HUES6 (cell line): Measurements from ENCODE around the gene AOPEP.

Source experiments
- H3K27ac ChIP-seq: 2 replicates; pipeline ENCODE4 v1.7.0; 2013; ENCODE audit warnings: low read depth, mild to moderate bottlenecking, low read length, inconsistent platforms
- H3K27me3 ChIP-seq: 2 replicates; pipeline ENCODE4 v1.6.1; 2013; ENCODE audit warnings: low read length; ENCODE audit not compliant: control insufficient read depth, insufficient read depth
- H3K36me3 ChIP-seq: 2 replicates; pipeline ENCODE4 v1.6.1; 2013; ENCODE audit warnings: low read length; ENCODE audit not compliant: control insufficient read depth, insufficient read depth
- H3K4me1 ChIP-seq: 2 replicates; pipeline ENCODE4 v1.6.1; 2013; ENCODE audit warnings: low read length; ENCODE audit not compliant: control insufficient read depth, insufficient read depth
- H3K4me3 ChIP-seq: 2 replicates; pipeline ENCODE4 v1.5.1; 2013; ENCODE audit warnings: low read depth, low read length
- H3K9ac ChIP-seq: one replicate; pipeline ENCODE4 v1.6.1; 2013; ENCODE audit warnings: mild to moderate bottlenecking, low read length
- H3K9me3 ChIP-seq: 2 replicates; pipeline ENCODE4 v1.6.1; 2013; ENCODE audit warnings: low read depth, low read length; ENCODE audit not compliant: control insufficient read depth, insufficient read depth

The AOPEP gene

GRCh38 chr9:94741866-94742265 lies 15.4 kb downstream of the AOPEP start:
- H3K4me1 ChIP-seq = no peaks in the 10 kb centered on the region; the same call in 1 of the 2 replicates
- H3K9ac ChIP-seq = no peak overlapping the region
- H3K4me3 ChIP-seq = no peak overlapping the region
- H3K27me3 ChIP-seq = no peaks in the 10 kb centered on the region
- no peaks in the 10 kb centered on the region for H3K9me3 ChIP-seq
- no peak overlapping the region for H3K27ac ChIP-seq
- H3K36me3 ChIP-seq = no peaks in the 10 kb centered on the region

DNA sequence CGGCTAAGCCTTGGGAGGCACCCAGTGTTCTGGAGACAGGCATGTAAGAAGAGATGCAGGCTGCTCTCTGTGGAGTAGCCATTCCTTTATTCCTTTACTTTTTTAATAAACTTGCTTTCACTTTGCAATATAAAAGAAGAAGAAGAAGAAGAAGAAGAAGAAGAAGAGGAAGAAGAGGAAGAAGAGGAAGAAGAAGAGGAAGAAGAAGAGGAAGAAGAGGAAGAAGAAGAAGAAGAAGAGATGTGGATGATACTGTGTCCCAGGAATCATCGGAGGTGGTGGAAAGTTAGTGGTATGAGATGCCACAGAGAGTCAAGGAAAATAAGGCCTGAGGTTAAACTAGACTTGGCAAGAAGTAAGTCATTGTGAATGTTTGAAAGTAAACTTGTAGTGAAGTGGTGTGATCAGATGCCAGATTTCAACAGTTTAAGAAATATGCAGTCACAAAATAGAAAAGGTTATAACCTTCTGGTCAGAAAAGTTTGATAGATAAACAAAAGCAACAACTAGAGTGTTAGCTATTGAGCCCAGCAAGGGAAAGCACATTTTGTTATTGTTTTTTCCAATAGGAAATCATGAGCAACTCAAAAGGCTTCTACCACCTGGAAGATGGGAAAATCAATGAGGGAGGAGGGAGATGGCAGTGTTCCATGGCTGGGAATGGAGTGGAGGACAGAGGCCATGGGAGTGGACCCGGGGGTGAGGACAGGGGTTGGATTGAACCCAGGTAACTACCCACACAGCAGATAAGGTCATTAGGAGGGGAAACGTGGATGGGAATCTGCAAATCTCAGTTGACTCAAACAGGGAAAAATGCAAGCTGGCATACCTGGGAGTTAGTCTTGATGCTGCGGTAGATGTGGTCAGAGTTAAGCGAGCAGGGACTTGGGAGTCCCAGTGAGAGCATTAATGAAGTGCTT lies 16.8 kb downstream of the AOPEP start:
- no peak overlapping the region for H3K9ac ChIP-seq
- H3K27me3 ChIP-seq = no peaks in the 10 kb centered on the region
- no peaks in the 10 kb centered on the region for H3K9me3 ChIP-seq
- no peak overlapping the region for H3K4me3 ChIP-seq
- no peak overlapping the region for H3K27ac ChIP-seq
- H3K4me1 ChIP-seq = no peaks in the 10 kb centered on the region; the same call in 1 of the 2 replicates
- no peaks in the 10 kb centered on the region for H3K36me3 ChIP-seq

- H3K9me3 ChIP-seq = peaks cover 4% of the 10 kb centered on the region; the same call in 1 of the 2 replicates
- no peaks in the 10 kb centered on the region for H3K27me3 ChIP-seq
- H3K27ac ChIP-seq = no peak overlapping the region
- no peaks in the 10 kb centered on the region; the same call in 1 of the 2 replicates for H3K4me1 ChIP-seq
- no peak overlapping the region for H3K9ac ChIP-seq
- no peak overlapping the region for H3K4me3 ChIP-seq
- H3K36me3 ChIP-seq = peaks cover 9% of the 10 kb centered on the region; the same call in 1 of the 2 replicates
These were observed 19.5 kb downstream of the AOPEP start for GRCh38 chr9:94745806-94746540.

DNA sequence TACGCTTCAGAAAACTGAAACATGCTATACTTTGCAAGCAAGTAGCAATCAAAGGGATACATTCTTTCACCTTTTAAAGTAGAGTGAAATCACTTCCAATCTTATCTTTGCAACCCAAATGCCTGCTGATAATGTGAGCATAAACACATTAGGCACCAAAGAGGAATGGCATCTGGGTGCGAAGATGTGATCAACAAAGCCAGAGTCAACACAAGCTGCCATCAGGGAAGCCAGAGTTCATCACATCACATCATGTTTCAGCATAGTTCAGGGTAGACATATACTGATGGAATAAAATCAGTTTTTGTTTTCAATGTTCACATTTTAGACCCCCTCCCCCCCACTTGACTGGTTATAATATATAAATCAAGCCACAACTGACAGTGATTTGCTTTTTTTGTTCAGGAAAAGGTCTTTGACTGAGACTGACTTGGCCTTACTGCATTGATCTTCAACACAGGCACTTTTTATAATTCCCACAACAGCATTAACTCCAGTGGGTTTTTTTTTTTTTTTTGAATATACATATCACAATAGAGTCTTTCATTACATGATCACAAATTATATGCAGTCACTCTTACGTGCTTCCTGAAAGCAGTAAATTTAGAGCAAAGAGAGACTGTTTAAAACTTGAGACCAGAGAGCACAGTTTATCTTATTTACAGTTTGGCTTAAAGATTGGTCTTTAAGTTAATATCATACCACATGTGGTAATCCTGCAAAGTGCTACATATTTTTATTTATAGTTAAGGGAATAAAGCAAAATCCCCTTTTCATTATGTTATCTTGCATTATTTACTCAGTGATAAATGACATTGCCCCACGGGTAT lies 20.3 kb downstream of the AOPEP start:
- no peak overlapping the region for H3K27ac ChIP-seq
- H3K4me1 ChIP-seq = no peaks in the 10 kb centered on the region; the same call in 1 of the 2 replicates
- H3K4me3 ChIP-seq = no peak overlapping the region
- H3K9ac ChIP-seq = no peak overlapping the region
- peaks cover 4% of the 10 kb centered on the region; the same call in 1 of the 2 replicates for H3K9me3 ChIP-seq
- H3K27me3 ChIP-seq = no peaks in the 10 kb centered on the region
- peaks cover 9% of the 10 kb centered on the region; the same call in 1 of the 2 replicates for H3K36me3 ChIP-seq

- Histone ChIP-seq H3K27me3 (no peaks in the 10 kb centered on the region), H3K27ac (no peak overlapping the region), H3K36me3 (peaks cover 6% of the 10 kb centered on the region), H3K4me1 (peaks cover 15% of the 10 kb centered on the region), H3K9me3 (no peaks in the 10 kb centered on the region), H3K9ac (no peak overlapping the region), H3K4me3 (no peak overlapping the region)
These were observed 28.5 kb downstream of the AOPEP start for GRCh38 chr9:94754976-94755475.

DNA sequence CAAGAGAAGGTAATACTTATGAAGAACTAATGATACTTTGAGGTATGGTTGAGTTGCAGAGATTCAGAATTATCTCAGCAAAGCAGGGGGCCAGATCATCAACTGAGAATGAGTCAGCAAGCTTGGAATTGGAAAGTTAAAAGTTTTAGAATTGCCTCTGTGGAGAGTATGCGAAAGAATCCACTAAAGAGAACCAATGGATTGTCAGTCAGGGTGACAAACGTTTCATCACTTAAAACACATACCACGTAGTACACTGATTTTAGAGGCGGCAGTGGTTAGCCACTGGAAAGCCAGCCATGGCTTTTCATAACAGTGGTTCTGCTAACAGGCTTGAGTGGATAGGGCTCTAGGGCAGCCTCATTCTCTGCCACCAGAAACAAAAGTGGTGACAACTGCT lies 30.7 kb downstream of the AOPEP start:
- Histone ChIP-seq H3K27me3 (no peaks in the 10 kb centered on the region), H3K9ac (no peak overlapping the region), H3K36me3 (peaks cover 16% of the 10 kb centered on the region), H3K4me3 (no peak overlapping the region), H3K4me1 (peaks cover 15% of the 10 kb centered on the region), H3K9me3 (no peaks in the 10 kb centered on the region), H3K27ac (0 out of 2 replicates have a peak overlapping the region, but pooled peaks have one; percentile 22)

GRCh38 chr9:94758031-94758430 lies 31.5 kb downstream of the AOPEP start:
- H3K9ac ChIP-seq = no peak overlapping the region
- peaks cover 15% of the 10 kb centered on the region for H3K4me1 ChIP-seq
- H3K4me3 ChIP-seq = no peak overlapping the region
- no peak overlapping the region for H3K27ac ChIP-seq
- H3K9me3 ChIP-seq = no peaks in the 10 kb centered on the region
- H3K27me3 ChIP-seq = no peaks in the 10 kb centered on the region
- peaks cover 16% of the 10 kb centered on the region for H3K36me3 ChIP-seq

DNA sequence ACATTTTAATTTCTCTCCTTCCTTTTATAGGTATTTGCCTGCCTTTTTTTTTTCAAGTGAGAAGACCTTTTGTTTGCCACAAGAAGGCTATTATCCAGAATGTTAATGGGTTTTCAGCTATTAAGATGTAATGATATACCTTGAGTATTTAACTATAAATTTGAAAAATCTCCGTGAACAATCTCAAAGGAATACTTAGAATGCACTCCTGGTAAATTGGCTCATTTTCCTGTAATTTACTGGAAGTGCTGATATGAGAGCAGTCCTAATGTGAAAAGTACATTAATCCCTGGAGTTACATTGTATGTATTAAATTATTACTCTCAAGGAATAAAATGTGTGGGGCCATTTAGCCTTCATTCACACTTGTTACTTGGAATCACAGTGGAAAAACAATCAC lies 32.4 kb downstream of the AOPEP start:
- no peak overlapping the region for H3K4me3 ChIP-seq
- H3K4me1 ChIP-seq = peaks cover 15% of the 10 kb centered on the region
- H3K36me3 ChIP-seq = peaks cover 16% of the 10 kb centered on the region
- H3K27ac ChIP-seq = no peak overlapping the region
- H3K27me3 ChIP-seq = no peaks in the 10 kb centered on the region
- H3K9me3 ChIP-seq = no peaks in the 10 kb centered on the region
- H3K9ac ChIP-seq = no peak overlapping the region

- Histone ChIP-seq H3K27me3 (no peaks in the 10 kb centered on the region), H3K4me3 (no peak overlapping the region), H3K4me1 (peaks cover 15% of the 10 kb centered on the region), H3K36me3 (peaks cover 16% of the 10 kb centered on the region), H3K9me3 (no peaks in the 10 kb centered on the region), H3K9ac (no peak overlapping the region), H3K27ac (no peak overlapping the region)
These were observed 33.5 kb downstream of the AOPEP start for GRCh38 chr9:94760010-94760409.

- H3K4me3 ChIP-seq = no peak overlapping the region
These were observed 34.2 kb downstream of the AOPEP start for GRCh38 chr9:94760660-94761059.

More at GRCh38 chr9:94760660-94761059, 34.2 kb downstream of the AOPEP start:
- Histone ChIP-seq H3K9me3 (no peaks in the 10 kb centered on the region), H3K36me3 (peaks cover 16% of the 10 kb centered on the region), H3K27ac (no peak overlapping the region), H3K27me3 (no peaks in the 10 kb centered on the region), H3K9ac (no peak overlapping the region), H3K4me1 (peaks cover 15% of the 10 kb centered on the region)
